ENCODE data around the gene RNF123. TPM values are rescaled to one million over a fixed set of nuclear protein-coding genes. Genes with fewer than 3 reads are reported as not detected.

Gene RNF123
- total RNA-seq, 1 experiment from 2014 or later = 40.6 TPM

DNA sequence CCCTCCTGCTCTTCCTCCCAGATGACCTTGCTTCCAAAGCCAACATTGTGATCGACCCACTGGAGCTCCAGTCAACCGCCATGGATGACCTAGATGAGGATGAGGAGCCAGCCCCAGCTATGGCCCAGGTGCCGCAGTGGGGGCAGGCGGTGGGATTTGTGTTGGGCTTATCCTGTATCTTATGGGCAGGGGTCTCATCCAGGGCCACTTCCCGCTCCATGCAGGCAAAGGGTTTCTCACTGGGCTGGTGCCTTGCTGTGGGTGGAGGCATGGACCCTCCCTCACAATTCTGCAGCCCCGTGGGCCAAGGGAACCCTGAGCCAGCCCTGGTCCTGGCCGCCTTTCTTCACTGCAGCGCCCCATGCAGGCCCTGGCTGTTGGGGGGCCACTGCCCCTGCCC lies 15.3 kb downstream of the RNF123 start:
- Histone ChIP-seq H3T11ph (ENCODE audit: low read length) (no peak overlapping the region), H3K27ac (ENCODE audit: insufficient read length, low read depth, low read length) (no peak overlapping the region), H3K27me3 (ENCODE audit: insufficient read depth, low read length) (no peaks in the 10 kb centered on the region), H4K91ac (ENCODE audit: insufficient read length, low read depth, low read length) (no peak overlapping the region), H2BK20ac (ENCODE audit: low read depth, low read length, poor library complexity, severe bottlenecking) (no peak overlapping the region), H3K79me1 (ENCODE audit: insufficient read depth, low read depth, low read length, poor library complexity, severe bottlenecking) (no peaks in the 10 kb centered on the region), H3K14ac (ENCODE audit: insufficient read depth, low read length) (no peak overlapping the region), H2BK12ac (ENCODE audit: insufficient read length, low read depth, low read length) (no peak overlapping the region), H3K23ac (ENCODE audit: insufficient read length, low read depth, low read length) (no peak overlapping the region), H2AK5ac (ENCODE audit: insufficient read length, low read length) (no peak overlapping the region), H2BK120ac (ENCODE audit: low read depth, low read length, poor library complexity, severe bottlenecking) (no peak overlapping the region), H4K8ac (replicated peaks; ENCODE audit: insufficient read length, low read depth, low read length) (no peak overlapping the region), H3K4ac (ENCODE audit: low read depth, low read length) (no peak overlapping the region), H3K18ac (ENCODE audit: insufficient read length, low read depth, low read length) (no peak overlapping the region), H3K9me3 (ENCODE audit: control insufficient read depth, low read depth, low read length) (no peaks in the 10 kb centered on the region), H3K23me2 (ENCODE audit: insufficient read length, low read depth, low read length, poor library complexity, severe bottlenecking) (no peaks in the 10 kb centered on the region), H2BK5ac (ENCODE audit: insufficient read length, low read length) (no peak overlapping the region), H4K5ac (ENCODE audit: insufficient read length, low read depth, low read length) (no peak overlapping the region), H2BK15ac (ENCODE audit: low read depth, low read length) (no peak overlapping the region), H2AFZ (ENCODE audit: low read length) (no peak overlapping the region), H3K4me1 (ENCODE audit: insufficient read depth, low read length) (no peaks in the 10 kb centered on the region), H4K20me1 (ENCODE audit: control insufficient read depth, insufficient read depth, insufficient read length) (no peaks in the 10 kb centered on the region), H3K9ac (ENCODE audit: extremely low read depth, insufficient read length, low read length) (no peak overlapping the region), H3K4me2 (ENCODE audit: insufficient read depth, insufficient read length, low read length) (no peak overlapping the region), H3K79me2 (ENCODE audit: insufficient read depth, low read length) (no peaks in the 10 kb centered on the region), H3K56ac (ENCODE audit: insufficient read length, low read depth, low read length) (no peak overlapping the region)
- no peaks in the 10 kb centered on the region for H3K9me3 Mint-ChIP-seq
- TF ChIP-seq, protein P1, sequence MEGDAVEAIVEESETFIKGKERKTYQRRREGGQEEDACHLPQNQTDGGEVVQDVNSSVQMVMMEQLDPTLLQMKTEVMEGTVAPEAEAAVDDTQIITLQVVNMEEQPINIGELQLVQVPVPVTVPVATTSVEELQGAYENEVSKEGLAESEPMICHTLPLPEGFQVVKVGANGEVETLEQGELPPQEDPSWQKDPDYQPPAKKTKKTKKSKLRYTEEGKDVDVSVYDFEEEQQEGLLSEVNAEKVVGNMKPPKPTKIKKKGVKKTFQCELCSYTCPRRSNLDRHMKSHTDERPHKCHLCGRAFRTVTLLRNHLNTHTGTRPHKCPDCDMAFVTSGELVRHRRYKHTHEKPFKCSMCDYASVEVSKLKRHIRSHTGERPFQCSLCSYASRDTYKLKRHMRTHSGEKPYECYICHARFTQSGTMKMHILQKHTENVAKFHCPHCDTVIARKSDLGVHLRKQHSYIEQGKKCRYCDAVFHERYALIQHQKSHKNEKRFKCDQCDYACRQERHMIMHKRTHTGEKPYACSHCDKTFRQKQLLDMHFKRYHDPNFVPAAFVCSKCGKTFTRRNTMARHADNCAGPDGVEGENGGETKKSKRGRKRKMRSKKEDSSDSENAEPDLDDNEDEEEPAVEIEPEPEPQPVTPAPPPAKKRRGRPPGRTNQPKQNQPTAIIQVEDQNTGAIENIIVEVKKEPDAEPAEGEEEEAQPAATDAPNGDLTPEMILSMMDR (conservative IDR thresholded peaks at IDR 0.05) = no peak
- no peaks in the 10 kb centered on the region for H3K27me3 Mint-ChIP-seq (ENCODE audit: low read depth)
- no peak overlapping the region for H3K4me3 Mint-ChIP-seq
- WGBS (ENCODE audit: extremely low coverage, insufficient read length, low lambda C conversion rate) = no CpG with 5 or more reads among the region's 8 CpGs
- peaks cover 11 to 21% of the 10 kb centered on the region in 2 experiments for H3K4me1 Mint-ChIP-seq
- H3K27ac Mint-ChIP-seq = peak overlapping the region in 1 of 3 experiments; percentile 85; a peak in 1 of 7 replicates
- no peak for DNase-seq
- H3K36me3 Mint-ChIP-seq (ENCODE audit: insufficient read depth in 1 of 3, low read depth in 3 of 3) = peaks cover 6 to 20% (median 18%) of the 10 kb centered on the region in 3 experiments

All from H9 (cell line).